Inferior parietal cortex (tissue), 1 donor: ENCODE measurements around the gene TUT7.
"Not testable (repeated sequence)": the region's sequence is repeated elsewhere in the genome, so short reads cannot be mapped to it uniquely, and the experiment has no call there.

Experiments
- DNase-seq: peaks from one replicate; pipeline ENCODE4 v3.0.0-alpha.2; 2016; ENCODE audit errors: extremely low spot score

TUT7 gene

DNA sequence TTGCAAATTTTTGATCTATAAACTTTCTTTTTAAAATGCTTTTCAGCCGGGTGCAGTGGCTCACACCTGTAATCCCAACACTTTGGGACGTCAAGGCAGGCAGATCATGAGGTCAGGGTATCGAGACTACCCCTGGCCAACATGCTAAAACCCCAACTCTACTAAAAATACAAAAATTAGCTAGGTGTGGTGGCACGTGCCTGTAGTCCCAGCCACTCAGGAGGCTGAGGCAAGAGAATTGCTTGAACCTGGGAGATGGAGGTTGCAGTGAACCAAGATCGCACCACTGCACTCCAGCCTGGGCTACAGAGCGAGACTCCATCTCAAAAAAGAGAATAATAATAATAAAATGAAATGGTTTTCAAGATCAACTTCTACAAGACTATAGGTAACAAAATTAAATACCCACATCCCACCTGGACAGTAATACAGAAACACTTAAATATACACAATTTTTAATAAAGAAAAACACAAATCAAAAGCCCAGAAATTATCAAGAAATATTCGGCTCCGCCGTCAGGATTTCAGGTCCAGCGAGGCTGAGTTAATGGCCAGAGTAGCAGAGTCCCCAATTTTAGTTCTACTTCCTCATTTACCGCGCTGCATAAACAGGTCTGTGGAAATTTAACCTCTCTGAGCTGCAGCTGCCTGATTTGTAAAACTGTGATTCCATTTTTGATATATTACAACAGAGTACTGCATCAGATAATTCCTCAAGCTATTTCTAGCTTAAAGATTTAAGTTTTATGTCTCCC is 4.0 kb downstream of the TUT7 start:
- no peak for DNase-seq

DNA sequence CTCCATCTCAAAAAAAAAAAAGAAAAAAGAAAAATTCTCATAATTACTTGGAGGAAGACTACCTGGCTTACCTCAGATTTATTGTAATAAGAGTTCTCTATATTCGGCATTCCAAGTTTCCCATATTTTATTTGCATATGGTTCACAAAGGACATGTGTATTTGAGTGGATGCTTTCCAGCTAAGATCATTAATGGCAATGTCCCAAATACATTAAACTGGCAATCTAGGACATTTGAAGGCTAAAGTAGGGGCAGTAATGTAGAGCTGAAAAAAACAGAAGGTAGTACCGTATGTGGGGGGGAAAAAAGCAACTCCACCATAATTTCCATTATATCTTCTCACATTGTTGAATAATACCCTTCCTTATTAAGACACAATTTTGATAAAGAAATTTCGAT is 4.9 kb downstream of the TUT7 start:
- DNase-seq: no peak

DNA sequence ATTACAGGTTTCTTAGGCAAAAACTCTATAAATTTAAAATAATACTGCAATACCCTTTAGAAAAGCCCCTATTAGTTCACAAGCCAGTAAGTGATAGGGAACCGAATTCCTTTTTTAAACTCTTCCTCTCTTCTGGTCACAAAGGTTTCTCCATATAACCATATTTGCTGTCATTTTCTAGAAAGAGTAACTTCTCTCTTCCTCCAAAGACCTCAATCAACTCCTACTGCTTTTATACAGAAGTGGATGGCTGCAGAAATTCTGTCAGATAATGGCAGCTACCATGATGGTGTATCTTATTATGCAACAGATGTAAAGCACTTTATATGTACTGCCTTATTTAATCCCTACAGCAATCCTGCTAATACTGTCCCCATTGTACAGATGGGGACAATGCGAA is 6.2 kb downstream of the TUT7 start:
- no peak for DNase-seq

DNA sequence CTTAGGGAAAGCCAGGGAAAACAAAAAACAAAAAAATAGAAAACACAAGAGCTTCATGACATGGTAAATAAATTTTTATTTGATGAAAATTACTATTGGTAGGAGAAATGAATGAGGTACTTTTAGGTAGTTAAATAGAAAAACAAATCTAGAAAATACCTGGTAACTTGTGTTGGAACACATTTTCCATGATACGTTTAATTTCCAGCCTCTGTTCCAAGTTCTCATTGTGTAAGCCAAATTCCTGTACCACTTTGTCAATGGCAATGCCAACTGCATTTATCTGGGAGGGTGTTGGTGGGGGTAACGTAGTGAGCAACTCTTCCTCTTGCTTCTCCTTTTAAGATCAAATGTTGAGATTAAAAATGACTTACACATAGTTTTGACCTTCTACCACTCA is 9.4 kb downstream of the TUT7 start:
- DNase-seq: no peak

DNA sequence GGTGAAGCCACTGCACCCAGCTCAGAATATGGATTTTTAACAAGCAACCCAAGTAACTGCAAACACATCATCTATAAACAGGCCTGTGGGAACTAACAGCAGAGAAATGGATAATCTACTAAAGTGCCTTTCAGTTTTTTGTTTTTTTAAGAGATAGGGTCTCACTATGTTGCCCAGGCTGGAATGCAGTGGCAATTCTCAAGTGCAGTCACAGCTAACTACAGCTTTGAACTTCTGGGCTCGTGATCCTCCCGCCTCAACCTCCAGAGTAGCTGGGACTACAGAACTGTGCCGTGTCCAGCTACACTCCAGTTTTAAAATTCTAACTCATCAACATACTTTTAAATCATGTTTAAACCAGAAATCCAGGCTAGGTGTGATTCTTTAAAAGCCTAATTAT is 11.9 kb downstream of the TUT7 start:
- no peak for DNase-seq

DNA sequence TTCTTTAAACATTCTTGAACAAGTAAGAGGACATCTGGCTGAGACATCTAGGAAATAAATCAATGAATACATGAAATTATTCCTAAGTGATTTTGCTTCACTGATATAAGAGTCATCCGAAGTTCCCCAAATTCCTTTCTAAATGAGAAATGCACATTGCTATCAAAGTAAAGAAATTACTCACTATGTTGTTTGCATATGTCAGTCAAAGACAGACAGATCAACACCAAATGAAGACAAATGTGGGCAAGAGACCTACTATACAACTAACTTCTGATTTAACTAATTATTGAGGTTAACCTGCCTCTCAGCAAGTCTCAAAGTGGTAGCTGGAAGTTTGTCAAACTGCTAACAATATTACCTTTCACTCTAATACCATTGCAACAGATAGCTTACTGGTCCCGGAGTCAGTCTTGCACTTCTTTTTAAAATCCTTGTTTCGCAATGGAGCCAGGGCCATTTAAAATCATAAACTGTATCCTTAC is 13.2 kb downstream of the TUT7 start:
- DNase-seq: no peak

DNA sequence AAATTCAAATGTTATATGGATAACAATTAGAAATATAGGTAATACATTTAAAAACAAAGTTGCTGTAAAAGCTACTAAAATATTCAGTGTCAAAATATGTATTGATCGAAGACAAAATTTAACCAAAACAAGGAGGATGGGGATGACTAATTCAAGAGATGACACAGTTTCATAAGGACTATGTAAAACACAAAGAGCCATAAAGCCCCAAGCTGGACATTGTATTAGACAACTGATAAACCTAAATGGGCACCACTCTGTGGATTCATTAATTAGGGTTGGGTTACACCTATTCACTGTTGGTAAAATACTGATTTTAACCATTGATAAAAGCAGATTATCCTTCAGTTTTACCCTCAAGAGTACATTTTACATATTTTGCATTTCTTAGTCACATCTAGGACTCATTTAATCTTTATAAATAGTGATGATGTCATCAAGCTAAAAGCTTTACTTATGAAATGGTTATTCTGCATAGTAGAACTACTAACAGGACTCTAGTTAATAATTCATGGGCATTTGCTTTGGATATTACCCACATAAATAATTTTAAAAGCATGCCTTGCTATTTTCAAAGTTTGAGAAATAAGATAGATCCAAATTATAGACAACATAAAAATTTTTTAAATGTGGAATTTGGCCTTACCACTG is 13.7 kb downstream of the TUT7 start:
- no peak for DNase-seq

DNA sequence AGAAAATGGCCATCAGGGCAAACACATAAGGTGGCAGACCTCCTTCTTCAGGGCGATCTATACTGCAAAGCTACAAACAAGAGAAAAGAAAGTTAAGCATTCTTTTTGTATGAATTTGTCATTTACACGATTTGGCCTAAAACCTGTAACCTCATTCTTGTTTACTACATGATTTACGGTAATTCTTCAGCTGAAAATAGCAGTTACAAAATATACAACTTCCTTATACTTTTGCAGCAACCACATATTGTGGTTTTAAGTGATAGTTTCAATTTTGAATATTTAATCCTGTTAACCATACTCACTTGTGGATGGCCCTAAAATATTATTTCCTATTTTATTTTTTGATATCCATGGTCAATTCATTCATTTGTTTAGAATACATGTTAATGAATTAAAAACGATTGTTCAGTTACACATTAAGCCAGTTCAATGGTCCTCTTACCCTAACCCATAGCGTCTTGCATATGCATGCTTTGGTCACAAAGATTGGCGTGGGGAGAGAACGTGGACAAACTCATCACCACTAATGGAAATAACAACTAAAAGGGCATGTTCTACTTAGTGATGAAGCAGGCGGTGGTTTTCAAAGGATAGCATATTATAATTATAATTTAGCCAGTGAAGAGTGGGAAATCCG is 16.6 kb downstream of the TUT7 start:
- no peak for DNase-seq

DNA sequence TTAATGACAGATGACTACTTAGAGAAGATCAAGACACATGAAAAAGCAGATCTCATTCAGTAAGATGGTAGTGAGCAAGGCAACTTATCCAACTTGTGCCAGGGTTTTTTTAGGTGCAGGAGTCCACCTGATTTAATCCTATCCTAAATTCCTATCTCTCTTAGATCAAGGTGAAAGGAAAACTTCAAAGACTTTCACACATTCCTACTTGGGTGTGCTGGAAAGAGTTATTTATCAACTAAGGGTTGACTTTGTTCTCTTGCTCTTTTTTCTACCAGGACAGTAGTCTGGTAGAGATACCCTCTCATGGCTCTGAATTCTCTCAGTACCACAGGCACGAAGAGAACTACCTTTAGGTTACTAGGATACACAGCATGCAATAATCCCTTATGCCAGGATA is 18.2 kb downstream of the TUT7 start:
- no peak for DNase-seq

DNA sequence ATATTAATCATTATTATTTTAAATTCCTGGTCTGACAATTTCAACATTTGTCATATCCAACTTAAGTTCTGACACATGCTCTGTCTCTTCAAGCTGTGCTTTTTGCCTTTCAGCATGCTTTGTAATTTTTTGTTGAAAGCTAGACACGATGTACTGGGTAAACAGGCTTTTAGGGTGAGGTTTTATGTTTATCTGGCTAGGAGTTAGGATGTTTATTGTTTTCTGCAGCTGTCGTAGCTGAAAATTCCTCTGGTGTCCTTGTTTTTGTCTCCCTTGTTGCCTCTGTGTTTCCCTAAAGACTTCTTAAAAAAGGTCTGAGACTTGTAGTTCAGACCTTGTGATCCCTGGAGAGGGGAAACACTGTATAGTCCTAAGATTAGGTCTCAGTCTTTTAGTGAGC is 20.6 kb downstream of the TUT7 start:
- no peak for DNase-seq

DNA sequence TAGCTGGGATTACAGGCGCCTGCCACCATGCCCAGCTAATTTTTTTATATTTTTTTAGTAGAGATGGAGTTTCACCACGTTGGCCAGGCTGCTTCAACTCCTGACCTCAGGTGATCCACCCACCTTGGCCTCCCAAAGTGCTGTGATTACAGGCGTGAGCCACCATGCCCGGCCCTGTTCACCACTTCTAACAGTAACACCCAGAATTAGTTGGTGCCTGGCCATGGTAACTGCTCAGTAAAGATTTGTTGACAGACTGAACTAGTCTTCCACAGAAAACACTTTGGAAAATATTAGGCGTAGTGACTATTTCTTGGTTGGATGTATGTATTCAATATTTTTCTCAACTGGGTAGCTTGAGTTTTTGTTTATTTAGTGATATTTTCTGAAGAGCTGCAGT is 24.0 kb downstream of the TUT7 start:
- DNase-seq: no peak

DNA sequence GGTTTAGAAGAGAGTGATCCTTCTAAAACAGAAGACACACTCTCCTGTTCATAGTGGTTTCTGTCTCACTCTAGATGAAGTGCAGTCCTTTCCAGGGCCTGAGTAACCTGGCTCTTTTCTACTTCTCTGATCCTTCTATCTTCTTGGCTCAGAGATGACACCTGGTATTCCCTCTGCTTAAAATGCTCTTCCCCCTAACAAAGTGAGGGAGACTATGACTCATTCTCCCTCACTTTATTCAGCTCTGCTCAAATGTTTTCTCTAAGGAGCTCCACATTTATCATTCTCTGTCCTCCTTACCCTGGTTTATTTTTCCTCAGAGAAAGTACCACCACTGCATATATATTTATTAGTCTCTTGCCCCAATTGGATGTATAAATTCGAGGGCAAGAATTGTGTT is 24.6 kb downstream of the TUT7 start:
- no peak for DNase-seq

DNA sequence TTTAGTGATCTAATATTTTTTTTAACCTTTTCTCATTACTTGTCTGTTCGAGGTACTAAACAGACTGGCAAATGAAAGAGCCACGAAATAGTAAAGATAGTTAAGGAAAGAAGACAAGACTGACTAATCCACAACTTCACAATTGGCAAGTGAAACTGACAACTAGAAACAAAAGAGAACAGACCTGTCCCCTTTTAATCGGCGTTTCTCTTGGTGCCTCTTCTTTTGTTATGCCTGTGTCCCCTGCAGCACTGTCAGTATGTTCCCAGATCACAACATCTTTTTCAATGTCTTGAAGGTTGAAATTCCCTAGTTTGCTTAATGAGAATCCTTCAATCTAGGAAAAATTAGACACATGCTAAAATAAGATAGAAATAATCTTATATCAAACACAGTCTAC is 26.1 kb downstream of the TUT7 start:
- DNase-seq: no peak

DNA sequence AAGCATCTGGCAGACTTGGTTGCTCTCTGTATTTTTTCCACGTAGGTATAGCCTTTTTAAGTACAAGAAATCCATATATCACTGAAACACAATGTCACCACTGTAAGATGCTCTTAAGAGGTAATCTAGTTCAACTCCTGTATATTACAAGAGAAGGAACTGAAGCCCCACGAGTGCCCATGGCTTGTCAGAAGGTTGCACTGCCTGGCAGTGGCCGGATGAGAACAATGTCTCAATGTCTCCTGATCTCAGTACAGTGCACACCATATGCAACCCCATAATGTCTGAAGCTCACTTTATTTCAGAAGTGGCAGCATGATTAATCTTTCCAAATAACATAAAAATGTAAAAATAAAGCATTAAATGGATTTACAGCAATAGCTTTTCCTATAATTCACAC is 27.7 kb downstream of the TUT7 start:
- DNase-seq: no peak

DNA sequence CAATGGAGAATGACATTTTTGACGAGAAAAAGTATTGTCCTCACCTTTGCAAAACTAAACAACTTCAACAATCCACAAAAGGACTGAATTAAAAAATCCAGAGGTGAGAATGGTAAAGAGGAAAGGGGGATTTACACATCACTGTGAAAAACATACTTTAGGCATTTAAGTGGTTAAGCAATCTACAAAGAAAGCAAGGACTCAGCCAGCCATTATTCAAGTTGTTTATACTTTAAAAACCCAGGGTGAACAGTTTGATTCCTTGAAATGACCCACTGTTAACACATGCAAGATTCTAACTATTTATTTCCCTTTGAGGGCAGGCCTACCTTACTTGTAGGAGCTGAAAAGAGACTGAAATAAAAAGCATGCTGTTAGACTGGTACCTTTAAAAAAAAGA is 29.3 kb downstream of the TUT7 start:
- no peak for DNase-seq

DNA sequence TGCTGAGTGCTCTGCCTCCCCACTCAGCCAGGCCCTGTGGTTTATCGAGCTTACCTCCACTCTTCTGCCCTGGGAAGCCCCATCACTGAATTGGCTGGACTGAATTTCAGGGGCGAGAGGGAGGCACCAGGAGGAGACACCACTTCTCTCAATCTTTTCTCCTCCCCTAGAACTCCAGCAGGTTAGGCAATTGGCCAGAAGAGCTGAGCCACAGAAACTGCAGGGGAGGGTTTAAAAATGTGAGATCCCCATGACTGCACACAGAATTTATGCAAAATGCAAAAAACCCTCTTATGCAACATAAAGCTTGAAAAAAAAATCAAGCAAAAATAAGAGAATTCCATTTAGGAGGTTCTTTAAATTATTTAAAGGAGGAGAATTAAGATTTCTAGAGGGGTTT is 29.9 kb downstream of the TUT7 start:
- peak; percentile 58 for DNase-seq

DNA sequence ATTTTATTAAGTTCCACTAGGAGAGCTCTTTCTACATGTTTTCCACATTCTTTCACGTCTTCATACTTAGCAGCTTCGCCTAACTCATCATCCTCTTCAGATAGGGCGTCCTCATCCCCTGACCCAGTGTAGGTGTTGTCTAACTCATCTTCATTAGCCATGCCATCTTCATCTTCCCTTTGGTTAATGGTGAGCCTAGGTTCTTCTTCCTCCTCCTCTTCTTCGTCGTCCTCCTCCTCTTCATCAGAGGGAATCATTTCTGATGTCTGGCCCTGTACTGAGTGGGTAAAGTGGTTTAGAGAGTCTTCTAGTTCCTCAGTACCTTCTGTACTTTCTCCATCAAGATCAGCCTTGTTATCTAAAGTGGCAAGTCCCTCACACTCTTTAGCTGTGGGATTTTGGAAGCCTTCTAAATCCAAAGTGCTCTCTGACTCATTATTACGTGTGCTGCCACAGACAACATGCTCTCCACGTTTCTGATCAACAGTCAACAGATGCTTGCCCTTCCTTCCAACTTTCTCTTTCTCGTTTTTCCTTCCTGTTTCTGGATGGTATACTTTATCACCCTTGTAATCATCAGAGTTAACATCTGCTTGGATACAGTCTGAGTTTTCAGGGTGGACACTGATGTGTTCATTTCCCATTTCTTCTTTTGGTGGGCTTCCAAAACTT is 31.1 kb downstream of the TUT7 start:
- no peak for DNase-seq

DNA sequence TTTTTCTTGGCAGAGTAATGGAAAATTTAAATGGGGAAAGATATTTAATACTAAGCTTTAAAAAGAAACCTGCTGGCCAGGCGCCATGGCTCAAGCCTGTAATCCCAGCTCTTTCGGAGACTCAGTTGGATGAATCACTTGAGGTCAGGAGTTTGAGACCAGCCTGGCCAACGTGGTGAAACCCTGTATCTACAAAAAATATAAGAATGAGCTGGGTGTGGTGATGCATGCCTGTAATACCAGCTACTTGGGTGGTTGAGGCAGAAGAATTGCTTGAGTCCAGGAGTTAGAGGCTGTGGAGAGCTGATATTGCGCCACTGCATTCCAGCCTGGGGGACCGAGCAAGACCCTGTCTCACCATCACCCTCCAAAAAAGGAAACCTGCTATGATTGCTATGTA is 32.8 kb downstream of the TUT7 start:
- no peak for DNase-seq

DNA sequence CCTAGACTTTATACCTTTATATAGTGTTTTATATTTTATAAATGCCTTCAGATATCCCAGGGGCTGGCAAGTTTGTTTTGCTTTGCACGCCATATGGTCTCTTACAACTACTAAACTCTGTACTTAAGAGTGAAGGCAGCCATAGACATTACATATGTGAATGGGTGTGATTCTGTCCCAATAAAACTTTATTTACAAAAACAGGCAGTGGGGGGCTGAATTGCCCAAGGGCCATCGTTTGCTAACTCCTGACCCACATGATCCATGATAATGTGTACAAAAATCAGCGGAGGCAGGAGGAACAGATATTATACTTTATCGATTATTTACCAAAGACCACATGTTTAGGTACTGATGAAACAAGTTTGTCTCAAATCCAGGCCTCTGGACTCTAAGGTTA is 36.0 kb downstream of the TUT7 start:
- DNase-seq: no peak

DNA sequence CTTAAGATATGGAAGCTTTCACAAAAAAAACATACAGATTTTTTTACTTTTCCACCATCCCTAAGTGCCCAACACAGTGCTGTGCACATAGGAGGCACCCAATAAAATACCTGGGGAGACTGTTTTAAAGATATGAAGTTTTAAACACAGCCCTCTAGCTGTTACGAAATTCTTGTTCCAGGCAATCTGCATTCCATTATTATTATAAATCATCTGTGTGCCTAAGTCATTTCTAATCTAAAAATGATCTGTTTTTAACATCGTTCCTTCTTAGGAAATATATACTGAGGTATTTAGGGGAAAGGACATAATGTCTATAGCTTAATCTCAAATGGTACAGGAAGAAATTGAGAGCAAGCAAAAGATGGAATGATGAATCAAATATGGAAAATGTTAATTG is 39.1 kb downstream of the TUT7 start:
- no peak for DNase-seq

DNA sequence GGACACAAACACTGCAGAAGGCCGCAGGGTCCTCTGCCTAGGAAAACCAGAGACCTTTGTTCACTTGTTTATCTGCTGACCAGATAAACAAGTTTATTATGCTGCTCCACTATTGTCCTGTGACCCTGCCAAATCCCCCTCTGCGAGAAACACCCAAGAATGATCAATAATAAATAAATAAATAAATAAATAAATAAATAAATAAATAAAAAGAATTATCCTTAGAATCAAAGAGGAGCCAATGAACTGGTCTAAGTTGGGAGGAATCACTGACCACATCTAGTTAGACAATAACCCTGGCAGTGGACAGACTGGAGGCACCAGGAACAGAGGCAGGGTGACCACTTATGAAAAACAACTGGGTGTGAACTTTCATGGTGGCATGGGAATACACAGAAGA is 41.3 kb downstream of the TUT7 start:
- DNase-seq: not testable (repeated sequence)

DNA sequence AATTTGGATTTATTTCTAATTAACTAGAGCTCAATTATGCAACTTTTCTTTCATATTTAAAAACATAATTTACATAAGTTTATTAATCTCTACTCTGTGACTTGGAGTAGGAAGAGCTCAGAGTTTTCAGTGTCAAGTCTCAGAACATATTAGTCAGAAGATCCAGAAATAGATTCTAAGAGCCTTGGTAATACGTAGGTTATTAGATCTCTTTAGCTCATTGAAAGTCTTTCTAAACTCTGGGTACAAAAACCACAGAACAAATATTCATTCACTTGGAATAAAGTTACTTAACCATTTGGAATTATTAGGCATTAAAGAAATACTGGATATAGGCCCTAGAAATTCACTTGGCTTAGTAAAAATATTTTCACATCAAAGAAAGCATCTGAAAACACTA is 45.5 kb downstream of the TUT7 start:
- no peak for DNase-seq
